Limb (tissue), 2 donors: ENCODE data around the gene MARVELD1.

ENCODE experiments used
- DNase-seq, 2 donors: peaks; one replicate each; pipeline ENCODE4 v3.0.0-alpha.2; 2016; ENCODE audit errors: extremely low spot score in 2 of 2

The MARVELD1 gene

DNA sequence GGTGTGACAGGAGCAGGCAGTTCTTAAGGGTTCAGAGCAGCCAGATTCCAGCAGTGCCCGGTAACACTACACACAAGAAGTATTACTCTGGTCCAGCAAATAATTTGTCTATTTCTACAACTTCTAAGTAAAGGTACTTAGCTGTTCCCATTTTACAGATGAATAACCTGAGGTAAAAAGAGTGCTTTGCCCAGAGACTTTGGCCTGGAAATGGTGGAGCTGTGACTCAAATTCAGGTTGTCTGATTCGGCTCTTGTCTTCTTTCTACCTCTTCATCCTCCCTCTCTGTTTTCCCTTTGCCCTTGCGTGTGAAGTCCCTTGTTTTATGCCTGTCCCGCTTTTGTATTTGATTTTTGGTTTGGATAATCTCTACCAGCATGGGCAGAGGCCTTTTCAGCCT lies 41.2 kb downstream of the MARVELD1 start:
- DNase-seq: no peak

- no peak for DNase-seq
Measured at GRCh38 chr10:97755718-97756117, 42.2 kb downstream of the MARVELD1 start.

DNA sequence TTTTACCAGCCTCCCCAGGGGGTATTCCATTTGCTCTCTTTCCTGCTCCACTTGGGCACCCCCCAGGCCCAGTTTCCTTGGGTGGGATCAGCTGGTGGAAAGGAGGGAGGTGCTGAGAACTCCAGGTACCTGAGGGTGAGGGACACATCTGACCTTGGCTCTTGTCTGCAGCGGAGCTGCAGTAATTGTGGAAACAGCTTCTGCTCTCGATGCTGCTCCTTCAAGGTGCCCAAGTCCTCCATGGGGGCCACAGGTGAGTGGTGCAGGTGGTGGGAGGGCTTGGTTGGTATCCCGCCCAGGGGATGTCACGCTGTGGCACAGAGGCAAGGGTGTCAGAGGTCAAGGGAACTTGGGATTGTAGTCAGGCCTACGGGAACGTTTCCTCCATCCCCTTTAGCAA lies 43.9 kb downstream of the MARVELD1 start:
- DNase-seq: no peak

- DNase-seq: peak in 1 of 2 donors; percentile 82
Measured at GRCh38 chr10:97759158-97759887, 45.8 kb downstream of the MARVELD1 start.

DNA sequence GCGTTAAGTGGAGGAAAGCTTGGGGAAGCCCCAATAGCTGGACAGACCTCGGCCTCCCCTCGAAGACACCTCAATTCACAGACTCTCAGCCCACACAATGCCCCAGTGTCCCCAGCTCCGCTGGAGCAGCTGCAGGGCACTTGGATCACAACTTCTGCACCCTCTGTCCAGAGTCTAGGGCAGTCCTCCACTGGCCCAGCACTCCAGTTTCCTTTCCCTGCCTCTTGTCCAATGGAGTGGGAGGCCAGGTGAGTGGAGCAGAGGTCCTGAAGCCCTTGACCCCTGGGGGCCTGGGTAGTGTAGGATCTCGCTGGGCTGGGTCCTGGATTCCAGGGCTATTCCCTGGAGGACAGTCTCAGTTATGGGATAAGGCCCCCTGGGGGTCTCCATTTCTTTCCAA lies 46.4 kb downstream of the MARVELD1 start:
- no peak for DNase-seq

GRCh38 chr10:97760461-97761257 lies 47.1 kb downstream of the MARVELD1 start:
- DNase-seq: no peak

DNA sequence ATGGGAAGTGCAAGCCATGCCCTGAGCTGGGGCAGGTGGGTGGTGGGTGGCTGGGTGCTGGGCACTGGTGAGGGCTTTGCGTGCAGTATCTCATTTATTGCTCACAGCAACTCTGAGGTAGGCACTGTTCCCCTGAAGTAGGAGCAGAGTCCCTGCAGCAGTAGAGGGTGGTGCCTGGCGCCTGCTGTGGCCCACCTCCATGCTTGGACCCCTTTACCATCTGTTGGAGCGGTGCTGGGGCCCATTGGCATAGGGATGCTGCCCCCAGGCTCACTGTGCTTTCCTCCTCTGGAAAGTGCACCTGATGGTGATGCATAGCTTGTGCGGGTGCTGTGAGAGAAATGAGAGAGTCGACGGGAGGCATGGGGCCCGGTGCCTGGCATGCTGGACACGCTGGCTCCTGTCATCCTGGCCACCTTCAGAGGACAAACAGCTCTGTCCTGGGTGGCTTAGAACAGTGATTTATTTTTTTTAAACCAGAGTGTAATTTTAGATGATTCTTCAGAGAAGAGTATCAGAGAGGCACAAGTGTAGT lies 47.9 kb downstream of the MARVELD1 start:
- DNase-seq: no peak

GRCh38 chr10:97762056-97762455 lies 48.5 kb downstream of the MARVELD1 start:
- no peak for DNase-seq

GRCh38 chr10:97762816-97763215 lies 49.3 kb downstream of the MARVELD1 start:
- DNase-seq: peak; percentile 18 to 46

GRCh38 chr10:97763411-97763810 lies 49.9 kb downstream of the MARVELD1 start:
- DNase-seq: no peak

DNA sequence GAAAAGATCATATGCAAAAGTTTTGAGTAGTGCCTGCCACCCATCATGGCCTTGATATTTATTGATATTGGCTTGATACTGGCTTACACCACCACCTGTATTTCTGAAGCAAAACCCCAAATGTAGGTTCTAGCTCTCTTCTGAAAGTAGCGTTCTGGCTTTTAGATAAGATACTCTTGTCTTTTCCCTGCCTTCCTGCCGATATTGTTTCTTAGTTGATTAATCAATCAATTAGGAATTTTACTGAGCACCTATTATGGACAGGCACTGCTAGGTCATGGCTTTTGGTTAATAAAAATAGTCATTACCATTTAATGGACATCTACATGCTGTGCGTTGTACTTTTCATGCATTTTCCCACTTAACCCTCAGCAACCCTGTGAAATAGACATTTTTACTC lies 50.4 kb downstream of the MARVELD1 start:
- DNase-seq: no peak

- peak in 1 of 2 donors; percentile 25 for DNase-seq
Measured at GRCh38 chr10:97764519-97764931, 51.0 kb downstream of the MARVELD1 start.

DNA sequence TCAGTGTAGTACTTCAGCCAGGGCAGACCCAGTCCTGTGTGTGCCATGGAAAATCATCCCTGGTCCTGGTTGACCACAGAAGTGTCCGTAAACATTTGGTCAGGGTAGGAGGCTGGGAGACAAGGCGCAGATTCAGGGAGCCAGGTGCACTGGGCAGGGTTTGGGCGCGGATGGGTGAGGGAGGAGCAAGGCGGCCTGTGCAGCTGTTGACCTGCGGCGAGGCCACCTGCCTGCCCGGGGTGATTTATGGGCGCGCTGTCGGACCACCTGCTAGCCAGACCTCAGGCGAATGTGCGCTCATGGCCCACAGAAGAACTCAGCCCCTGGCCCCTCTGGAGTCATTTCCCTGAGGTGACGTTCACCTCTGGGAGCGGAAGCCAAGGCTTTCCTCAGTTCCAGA lies 51.7 kb downstream of the MARVELD1 start:
- peak in 1 of 2 donors; percentile 58 for DNase-seq

DNA sequence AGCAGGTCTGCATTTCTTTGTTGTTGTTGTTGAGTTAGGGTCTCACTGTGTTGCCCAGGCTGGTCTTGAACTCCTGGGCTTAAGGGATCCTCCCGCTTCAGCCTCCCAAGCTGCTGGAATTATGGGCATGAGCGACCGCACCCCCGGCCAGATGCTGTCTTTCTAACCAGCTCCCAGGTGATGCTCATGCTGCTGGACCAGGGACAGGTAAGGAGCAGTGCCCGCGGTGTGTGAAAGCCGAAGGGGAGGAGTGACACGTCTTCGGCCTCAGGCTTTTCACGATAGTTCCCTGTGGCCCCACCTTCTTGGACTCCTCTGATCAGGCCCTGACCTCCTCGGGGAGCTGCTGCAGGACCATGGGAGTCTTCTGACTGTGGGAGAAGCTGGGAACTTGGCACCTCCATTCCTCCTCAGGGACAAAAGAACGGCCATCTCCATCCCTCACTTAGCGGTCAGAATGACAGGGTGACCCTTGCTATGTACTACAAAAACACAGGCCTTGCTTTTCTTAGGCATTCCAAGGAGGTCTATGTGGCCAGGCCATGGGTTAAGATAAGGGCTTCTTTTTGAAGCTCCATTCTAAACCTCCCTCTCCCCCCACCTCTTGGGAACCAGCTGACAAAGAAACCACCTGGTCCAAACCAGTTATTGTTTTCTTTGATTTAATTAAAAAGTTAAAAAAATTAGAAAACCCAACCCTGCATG lies 52.7 kb downstream of the MARVELD1 start:
- no peak for DNase-seq

GRCh38 chr10:97766996-97767924 lies 53.7 kb downstream of the MARVELD1 start:
- no peak for DNase-seq
